Measurements from ENCODE around the gene PLXNC1.

- TF ChIP-seq CTCF (conservative IDR thresholded peaks at IDR 0.05), result no peak
- TF ChIP-seq ZFX (IDR thresholded peaks at IDR 0.05), result no peak
These were observed 30.5 kb downstream of the PLXNC1 start for GRCh38 chr12:94178882-94179281.
